ENCODE measurements around the gene PROX1.

- TF ChIP-seq CTCF (IDR thresholded peaks at IDR 0.05; ENCODE audit: low read depth, low read length, poor library complexity, severe bottlenecking) (no peak), EZH2phosphoT487 (IDR thresholded peaks at IDR 0.05; ENCODE audit: borderline replicate concordance, low read length) (no peak)
Observed at GRCh38 chr1:213958346-213958745, 29.4 kb upstream of the PROX1 start.

Data from DOHH2 (cell line).